Renal cortical epithelial cell (primary cell): ENCODE measurements around the gene MAN2C1. TPM values are rescaled to one million over a fixed set of nuclear protein-coding genes. Genes with fewer than 3 reads are reported as not detected.
"Not testable (repeated sequence)": the region's sequence is repeated elsewhere in the genome, so short reads cannot be mapped to it uniquely, and the experiment has no call there.

Experiments used
- DNase-seq: peaks from one replicate; pipeline ENCODE4 v3.0.0-alpha.2; 2011; ENCODE audit warnings: low read depth
- total RNA-seq: library from RNA; depleted of rRNA; stranded (reverse); fragments of >200 nt; gene quantifications from 2 replicates; pipeline ENCODE4 v1.2.3, GENCODE V29; 2014

MAN2C1 gene
- total RNA-seq, 1 donor from 2014 or later = 66.6 TPM

DNA sequence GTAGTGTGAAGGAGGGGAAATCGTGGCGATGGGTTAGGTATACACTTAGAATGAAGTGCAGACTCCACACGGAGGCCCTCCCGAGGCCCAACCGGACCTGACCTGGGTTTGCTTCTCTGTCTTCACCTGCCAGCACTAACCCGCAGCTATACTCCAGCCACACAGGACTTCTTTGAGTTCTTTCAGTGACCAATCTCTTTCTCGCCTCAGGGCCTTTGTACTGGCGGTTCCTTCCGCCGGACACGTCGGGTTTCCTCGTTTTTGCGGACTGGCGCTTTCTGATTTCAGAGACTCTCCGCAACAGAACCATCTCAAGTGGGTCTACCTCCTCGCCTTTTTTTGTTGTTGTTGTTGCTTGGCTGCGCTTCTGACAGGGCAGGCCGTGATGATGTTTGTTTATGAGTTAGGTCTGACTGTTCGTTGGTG is 21.6 kb downstream of the MAN2C1 start, which contains the start of gene NEIL1:
TSS of gene NEIL1 (plus strand) at position 244 of the 426 bp plus-strand sequence. CDS start 1,867 bp downstream, outside the sequence.
- no peak for DNase-seq

DNA sequence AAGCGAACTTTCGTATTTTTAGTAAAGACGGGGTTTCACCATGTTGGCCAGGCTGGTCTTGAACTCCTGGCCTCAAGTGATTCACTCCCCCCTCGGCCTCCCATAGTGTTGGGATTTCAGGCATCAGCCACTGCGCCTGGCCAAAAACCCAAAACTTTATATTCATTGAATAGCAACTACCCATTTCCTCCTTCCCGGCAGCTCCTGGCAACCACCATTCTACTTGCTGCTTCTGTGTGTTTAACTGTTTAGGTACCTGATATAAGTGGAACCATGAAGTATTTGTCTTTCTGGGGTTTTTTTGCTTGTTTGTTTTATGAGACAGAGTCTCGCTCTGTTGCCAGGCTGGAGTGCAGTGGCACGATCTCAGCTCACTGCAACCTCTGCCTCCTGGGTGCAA is 24.5 kb downstream of the MAN2C1 start:
- DNase-seq = not testable (repeated sequence)

DNA sequence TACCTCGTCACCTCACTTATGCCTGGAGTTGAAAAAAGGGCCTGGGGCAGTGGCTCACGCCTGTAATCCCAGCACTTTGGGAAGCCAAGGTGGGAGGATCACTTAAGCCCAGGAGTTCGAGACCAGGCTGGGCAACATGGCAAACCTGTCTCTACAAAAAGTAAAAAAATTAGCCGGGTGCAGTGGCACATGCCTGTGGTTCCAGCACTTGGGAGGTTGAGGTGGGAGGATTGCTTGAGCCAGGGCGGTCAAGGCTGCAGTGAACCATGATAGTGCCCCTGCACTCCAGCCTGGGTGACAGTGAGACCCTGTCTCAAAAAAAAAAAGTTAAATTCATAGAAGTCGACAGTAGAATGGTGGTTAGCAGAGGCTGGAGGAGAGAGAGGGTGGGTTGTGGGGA is 26.2 kb downstream of the MAN2C1 start:
- DNase-seq = no peak

DNA sequence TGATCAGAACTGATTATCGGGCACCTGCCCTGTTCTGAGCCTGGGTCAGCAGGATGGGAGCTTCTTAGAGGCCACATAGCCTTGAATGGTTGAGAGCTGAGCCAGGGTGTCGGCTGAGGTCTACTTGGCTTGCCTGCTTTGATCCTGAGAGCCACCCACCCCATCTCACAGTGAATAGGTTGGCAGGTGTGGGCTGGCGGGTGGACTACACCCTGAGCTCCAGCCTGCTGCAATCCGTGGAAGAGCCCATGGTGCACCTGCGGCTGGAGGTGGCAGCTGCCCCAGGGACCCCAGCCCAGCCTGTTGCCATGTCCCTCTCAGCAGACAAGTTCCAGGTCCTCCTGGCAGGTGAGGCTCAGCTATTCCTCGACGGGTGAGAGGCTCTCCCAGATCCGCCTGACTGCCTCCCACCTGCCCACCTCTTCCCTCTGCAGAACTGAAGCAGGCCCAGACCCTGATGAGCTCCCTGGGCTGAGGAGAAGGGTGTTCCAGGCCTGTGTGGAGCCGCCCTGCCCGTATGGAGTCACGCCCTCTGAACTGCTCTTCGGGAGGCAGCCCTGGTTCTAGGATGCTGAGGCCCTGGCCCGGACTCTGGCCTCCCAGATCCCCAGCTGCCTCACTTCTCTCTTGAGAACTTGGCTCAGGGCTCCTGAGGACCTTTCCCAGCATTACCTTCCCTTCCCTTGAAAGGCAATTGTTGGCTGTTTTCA is 28.7 kb downstream of the MAN2C1 start:
- no peak for DNase-seq

DNA sequence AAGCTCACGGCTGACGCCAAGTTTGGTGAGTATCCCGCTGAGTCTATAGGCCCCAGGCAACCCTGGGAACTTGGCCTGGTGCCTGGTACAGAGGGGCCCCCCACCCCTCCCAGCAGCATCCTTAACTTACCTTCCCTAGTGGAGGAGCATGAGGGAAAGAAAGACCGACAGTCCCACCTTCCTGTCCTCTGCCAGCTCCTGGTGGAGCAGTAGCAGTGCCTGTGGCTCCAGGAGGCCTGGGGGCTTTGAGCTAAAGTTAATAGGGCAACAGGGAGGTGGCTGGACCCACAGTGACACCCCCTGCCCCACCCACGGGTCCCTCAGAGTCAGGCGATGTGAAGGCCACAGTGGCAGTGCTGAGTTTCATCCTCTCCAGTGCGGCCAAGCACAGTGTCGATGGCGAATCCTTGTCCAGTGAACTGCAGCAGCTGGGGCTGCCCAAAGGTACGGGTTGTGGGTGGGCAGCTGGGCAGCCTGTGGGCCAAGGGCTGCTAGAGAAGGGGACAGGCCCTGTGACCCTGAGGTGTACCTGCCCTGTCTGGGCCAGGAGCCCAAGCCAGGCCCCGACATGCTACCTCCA is 29.7 kb downstream of the MAN2C1 start:
- DNase-seq = no peak

DNA sequence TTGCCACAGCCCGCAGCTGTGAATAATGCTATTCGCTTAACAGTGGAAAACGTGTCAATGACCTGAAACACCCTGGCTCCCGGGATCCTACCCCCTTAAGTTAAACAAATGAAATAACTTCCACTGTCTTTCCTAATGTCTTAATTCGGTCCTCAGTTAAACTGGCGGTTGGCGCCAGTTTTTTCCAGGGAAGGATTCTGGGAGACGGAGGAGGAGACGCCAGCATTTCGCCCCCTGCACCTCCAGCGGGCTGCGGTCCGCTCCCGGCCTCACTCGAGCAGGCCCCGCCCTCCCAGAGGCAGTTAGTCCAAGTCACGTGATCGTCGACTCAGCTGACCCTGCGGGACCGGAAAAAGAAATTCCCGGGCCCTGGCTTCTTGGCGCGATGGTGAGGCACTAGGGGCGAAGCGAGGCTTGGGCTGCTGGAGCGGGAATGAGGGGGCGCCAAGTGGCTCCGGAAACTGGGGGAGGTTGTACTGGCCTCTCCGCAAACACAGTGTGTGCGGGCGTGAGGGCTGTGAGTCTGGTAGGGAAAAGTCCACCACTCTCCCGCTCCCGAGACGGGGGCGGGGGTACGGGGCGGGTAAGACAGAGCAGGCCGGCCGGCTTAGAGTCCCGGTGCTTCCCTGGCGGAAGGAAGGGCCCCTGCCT is 32.6 kb downstream of the MAN2C1 start, which contains the start of gene COMMD4:
TSS of gene COMMD4 (plus strand) at position 359 of the 651 bp plus-strand sequence. CDS start at position 386, 27 bp downstream.
- DNase-seq = peak; percentile 85

DNA sequence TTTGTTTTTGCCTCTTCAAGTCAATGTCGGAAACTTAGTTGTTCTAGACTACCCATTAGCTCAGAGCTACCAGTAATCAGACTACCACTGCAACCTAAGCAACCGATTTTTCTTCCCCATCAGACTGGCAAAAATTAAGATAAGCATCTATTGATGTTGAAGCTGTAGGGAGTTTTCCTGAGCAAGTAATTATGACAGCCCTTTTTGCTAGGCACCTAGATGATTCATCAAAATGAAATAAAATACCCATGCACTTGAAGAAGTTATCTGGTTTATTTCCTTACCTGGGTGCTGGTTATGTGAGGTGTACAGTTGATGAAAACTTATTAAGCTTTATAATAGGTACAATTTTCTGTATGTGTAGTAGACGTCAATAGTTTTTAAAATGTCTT is 33.1 kb downstream of the MAN2C1 start:
- no peak for DNase-seq

DNA sequence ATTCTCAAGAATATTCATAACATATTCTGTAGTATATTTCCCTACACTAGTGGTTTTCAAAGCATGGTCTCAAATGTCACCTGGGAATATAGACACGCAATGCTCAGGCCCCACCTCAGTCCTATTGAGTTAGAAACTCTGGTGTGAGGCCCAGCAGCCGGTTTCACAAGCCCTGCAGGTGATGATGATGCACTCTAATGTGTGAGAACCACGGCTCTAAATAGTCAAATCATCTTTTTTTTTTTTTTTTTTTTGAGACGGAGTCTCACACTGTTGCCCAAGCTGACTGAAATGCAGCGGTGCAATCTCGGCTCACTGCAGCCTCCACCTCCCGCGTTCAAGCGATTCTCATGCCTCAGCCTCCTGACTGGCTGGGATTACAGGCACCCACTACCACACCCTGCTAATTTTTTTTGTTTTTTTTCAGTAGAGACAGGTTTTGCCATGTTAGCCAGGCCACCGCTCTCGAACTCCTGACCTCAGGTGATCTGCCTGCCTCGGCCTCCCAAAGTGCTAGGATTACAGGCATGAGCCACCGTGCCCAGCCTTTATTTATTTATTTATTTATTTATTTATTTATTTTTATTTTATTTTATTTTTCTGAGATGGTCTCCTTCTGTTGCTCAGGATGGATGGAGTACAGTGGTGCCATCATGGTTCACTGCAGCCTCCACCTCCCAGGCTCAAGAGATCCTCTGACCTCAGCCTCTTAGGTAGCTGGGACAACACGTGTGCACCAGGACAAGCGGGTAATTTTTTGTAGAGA is 34.6 kb downstream of the MAN2C1 start:
- DNase-seq = not testable (repeated sequence)

DNA sequence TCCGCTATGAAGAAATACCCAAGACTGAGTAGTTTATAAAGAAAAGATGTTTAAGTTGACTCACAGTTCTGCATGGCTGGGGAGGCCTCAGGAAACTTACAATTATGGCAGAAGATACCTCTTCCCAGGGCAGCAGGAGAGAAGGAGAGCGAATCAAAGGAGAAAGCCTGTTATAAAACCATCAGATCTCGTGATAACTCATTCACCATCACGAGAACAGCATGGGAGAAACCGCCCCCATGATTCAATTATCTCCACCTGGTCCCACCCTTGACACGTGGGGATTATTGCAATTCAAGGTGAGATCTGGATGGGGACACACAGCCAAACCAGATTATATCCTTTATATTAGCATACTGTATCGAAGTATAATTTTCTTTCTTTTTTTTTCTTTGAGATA is 36.3 kb downstream of the MAN2C1 start:
- not testable (repeated sequence) for DNase-seq

DNA sequence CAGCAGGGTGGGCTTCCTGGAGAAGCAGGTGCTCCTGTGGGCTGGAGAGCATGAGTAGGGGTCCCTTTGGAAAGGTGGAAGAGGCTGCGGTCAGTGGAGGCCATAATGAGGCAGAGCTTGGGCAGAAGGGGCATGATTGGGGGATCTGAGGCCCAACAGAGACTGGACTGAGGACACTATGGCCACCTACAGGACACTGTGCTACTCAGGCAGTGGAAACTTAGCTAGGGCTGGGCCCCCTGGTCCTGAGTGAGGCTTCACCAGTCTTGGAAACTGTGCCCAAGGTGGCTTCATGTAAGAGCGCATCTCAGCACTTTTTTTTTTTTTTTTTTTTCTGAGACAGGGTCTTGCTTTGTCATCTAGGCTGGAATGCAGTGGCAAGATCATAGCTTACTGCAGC is 38.8 kb downstream of the MAN2C1 start:
- no peak for DNase-seq

DNA sequence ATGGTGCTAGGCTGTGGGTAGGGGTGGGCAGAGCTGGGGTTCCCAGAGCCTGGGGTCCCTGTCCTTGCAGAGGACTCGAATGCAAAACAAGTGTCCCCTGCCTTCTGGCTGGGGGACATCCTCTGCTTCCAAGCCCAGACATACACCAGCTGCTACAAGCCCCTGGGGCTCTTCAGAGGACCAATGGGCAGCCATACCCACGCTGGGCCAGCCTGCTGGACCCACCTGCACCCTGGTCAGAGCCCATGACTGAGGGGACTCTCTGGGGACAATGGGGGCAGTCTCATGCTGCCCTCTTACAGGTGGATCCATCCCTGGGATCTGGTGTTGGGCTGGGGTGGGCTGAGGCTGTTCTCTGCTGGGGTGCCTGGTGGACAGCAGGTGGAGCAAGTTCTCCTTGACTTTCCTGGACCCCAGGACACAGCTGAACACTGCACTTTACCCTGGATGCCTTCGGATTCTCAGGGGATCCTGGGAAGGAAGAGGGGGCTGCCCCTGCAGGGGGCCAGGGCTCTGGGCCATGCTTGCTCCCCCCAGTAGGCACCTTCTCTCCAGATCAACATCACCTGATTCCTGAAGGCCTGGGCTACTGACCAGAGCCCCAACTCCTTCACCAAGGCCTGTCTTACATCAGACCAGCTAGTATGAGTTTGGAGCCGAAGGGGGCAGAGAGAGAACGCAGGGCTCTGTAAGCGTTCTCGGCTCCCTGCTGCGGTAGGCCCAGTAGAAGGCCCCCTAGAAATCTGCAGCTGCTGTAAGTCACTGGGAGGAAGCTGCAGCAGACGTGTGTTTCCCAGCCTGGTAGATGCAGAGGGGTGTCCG is 39.7 kb downstream of the MAN2C1 start:
- no peak for DNase-seq

DNA sequence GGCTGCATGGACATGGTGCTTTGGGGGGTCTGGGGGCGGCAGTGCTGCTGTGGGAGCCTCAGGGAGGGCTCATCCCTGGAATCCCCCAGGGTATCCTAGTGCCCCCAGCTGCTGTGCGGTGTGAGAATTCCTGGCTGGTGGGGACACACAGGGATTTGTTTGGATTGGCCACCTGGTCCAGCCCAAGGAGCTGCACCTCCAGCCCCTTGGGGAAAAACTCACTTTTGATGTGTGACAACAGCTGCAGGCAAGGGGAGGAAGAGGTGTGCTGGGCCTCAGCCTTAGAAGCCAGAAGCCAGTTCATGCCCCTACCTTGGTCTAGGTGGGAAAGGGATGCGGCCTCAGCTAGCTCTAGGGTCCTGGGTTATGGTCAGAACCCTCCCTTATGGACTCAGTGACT is 40.9 kb downstream of the MAN2C1 start:
- no peak for DNase-seq

DNA sequence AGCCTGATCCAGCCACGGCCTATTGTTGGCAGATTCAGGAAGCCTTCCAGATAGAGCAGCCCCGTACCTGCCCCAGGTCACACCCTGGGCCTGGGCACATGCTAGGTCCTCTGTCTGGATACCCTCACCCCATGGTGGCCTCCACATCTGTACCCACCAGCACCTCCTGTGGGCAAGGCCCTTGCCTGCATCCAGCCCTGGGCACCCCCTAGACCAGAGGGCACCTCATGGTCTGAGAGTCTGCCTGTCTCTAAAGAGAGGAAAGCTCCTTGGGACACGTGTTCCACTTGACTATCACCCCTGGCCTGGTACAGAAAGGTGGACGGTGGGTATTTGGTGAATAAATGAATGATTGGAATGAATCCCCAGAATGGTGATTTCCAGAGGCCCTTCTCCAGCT is 41.4 kb downstream of the MAN2C1 start:
- no peak for DNase-seq

DNA sequence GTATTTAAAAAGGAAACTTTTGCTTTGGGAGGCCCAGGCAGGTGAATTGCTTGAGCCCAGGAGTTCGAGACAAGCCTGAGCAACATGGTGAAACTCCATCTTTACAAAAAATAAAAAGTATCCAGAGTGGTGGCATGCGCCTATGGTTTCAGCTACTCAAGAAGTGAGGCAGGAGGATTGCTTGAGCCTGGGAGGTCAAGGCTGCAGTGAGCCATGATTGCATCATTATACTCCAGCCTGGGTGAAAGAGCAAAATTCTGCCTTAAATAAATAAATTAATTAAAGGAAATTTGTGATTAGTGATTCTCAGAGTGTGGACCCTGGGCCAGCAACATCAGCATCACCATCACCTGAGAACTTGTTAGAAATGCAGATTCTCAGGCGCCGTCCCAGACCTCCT is 42.5 kb downstream of the MAN2C1 start:
- no peak for DNase-seq

DNA sequence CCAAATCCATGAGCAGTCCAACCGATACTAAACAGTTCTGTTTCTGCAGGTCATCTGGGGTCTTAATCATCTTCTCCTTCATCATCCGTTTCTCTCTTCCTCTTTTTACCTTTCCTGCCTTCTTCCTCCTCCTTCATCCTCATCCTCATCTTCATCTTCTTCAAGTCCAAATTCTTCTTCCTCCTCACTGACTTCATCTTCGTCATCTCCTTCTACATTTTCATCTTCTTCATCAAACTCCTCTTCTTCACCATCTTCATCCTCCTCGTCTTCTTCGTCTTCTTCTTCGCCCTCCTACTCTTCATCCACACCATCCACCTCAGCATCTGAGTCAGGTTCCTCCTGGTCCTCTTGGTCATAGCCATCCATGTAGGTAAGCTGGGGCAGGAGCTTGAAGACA is 46.7 kb downstream of the MAN2C1 start:
- no peak for DNase-seq

DNA sequence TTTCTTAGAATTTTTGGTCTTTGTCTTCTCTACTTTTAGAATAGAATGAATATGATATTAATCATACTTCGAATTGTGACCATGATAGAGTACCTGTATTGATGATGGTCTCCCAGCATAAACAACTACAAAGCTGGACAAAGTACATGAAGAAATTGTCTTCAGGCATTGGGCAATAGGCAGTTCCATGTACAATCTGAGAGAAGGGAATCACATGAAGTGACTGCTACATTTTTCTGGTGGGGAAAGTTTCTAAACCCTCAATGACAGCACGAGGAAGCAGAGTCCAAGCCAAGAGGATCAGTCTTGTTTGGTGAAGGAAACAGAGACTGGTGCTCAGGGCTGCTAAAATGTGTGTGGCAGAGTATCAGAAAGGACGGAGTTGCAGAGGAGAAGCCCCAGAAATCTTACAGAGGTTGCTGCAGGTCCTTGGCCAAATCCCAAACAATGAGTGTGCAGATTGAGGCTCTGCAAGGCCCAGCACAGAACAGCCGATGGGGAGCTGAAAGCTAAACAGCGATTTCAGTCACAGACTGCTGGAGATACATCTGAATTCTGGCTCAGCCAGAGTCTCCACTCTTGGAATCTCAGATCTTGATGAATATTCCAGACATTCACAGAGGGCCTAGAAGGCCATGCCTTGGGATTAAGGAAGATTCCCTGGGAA is 49.0 kb downstream of the MAN2C1 start:
- DNase-seq = not testable (repeated sequence)

DNA sequence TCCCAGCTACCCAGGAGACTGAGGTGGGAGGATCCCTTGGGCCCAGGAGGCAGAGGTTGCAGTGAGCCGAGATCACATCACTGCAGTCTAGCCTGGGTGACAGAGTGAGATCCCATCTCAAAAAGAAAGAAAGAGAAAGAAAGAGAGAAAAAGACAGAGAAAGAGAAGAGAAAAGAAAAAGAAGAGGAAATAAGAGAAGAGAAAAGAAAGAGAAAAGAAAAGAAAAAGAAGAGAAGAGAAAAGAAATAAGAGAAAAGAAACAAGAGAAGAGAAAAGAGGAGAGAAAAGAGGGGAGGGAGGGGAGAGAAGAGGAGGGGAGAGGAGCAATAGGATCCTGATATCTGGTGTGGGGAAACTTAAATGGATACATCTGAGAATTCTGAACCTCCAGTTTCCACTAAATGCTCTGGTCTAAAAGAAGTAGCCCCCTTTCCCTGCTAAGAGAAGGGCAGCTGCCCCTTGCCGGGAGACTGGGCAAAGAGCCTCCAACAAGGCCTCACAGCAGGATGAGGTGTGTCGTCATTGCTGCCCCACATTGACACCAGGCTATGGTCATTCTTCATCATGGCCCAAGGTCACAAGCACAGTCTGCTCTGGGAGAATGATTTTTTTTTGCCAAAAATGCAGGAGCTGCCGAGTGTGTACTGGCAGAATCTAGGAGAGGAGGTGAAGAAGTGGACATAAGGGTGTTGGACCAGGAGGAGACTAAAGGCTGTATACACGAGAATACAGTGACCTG is 53.7 kb downstream of the MAN2C1 start:
- no peak for DNase-seq

DNA sequence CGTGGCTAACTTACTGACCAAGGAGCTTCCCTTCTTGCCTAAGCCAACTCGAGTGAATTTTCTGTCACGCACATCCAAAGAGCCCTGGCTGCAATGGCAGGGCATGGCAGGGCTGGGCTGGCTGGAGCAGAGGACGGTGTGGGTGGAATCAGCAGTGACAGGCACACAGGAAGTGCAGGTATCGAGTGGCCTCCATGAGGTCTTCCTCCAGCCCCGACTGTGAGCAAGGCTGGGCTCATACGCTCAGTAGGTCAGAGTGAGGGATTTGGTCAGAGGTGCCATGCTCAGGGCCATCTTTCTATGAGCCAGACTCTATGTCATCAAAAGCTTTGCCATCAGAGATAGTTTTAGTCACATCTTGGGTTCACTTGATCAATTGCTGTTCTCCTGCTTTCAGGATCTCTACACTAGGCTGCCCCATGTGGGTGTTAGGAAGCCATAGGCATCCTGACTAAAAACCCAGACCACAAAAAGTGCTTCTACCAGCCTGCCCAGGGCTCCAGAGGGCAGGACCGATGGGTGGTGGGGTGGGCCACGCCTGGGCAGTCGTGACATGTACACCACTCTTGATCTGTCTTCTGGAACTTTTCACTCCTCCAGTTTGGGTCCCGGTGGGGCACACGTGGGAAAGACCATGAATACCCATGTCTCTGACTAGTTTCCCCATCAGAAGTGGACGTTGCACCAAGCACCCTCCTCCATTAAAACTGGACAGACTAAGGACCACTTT is 55.1 kb downstream of the MAN2C1 start:
- no peak for DNase-seq

DNA sequence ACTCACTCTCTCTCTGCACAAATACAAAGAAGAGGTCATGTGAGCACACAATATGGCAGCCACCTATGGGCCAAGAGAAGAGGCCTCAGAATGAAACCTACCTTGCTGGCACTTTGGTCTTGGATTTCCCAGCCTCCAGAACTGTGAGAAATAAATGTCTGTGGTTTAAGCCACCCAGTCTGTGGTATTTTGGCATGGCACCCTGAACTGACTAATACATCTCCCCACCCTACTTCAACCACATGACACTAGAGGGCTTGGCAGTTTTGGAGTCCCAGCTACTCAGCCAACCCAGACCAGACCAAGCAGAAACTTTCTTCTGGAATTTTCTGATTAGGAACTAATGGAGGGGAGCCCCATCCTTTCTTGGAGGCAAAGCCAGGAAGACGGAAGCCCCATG is 55.9 kb downstream of the MAN2C1 start:
- DNase-seq = peak; percentile 32
